Ramos (cell line): Measurements from ENCODE around the gene CALCOCO2.

Experiments used
- in situ Hi-C: fragments of 300-500 bp; cut with MboI; formaldehyde crosslinking; loops from one replicate; pipeline ENCODE4 v1.14.3; 2022; ENCODE audit warnings: low sequenced_read_pairs; ENCODE audit not compliant: unreplicated experiment

The CALCOCO2 gene

GRCh38 chr17:48830840-48831548, at the start of gene CALCOCO2:
TSS of gene CALCOCO2 (plus strand) at chr17:48831035. CDS start at chr17:48841708, 10,673 bp downstream.
- in situ Hi-C loops: no loop called here

- in situ Hi-C loops: no loop called here
Measured at GRCh38 chr17:48787828-48788227, 43.0 kb upstream of the CALCOCO2 start.

- in situ Hi-C loops: loop anchor here (10.0 kb wide), 1 partner anchor 116 kb away; no protein-coding TSS in a partner anchor
Measured at GRCh38 chr17:48790607-48791127, 40.2 kb upstream of the CALCOCO2 start.

- in situ Hi-C loops: loop anchor here (10.0 kb wide), 1 partner anchor 117 kb away; no protein-coding TSS in a partner anchor
Measured at GRCh38 chr17:48791128-48792032, 39.5 kb upstream of the CALCOCO2 start.

GRCh38 chr17:48792033-48792798, 38.6 kb upstream of the CALCOCO2 start:
- in situ Hi-C loops: loop anchor here (10.0 kb wide), 1 partner anchor 117 kb away; no protein-coding TSS in a partner anchor

- in situ Hi-C loops: loop anchor here (10.0 kb wide), 1 partner anchor 121 kb away; no protein-coding TSS in a partner anchor
Measured at GRCh38 chr17:48795444-48796162, 35.2 kb upstream of the CALCOCO2 start.

- in situ Hi-C loops: loop anchor here (10.0 kb wide), 1 partner anchor 121 kb away; no protein-coding TSS in a partner anchor
Measured at GRCh38 chr17:48796163-48796522, 34.7 kb upstream of the CALCOCO2 start.

- in situ Hi-C loops: loop anchor here (10.0 kb wide), 1 partner anchor 124 kb away; no protein-coding TSS in a partner anchor
Measured at GRCh38 chr17:48799069-48799723, 31.6 kb upstream of the CALCOCO2 start.

GRCh38 chr17:48800626-48801217, 30.1 kb upstream of the CALCOCO2 start:
- in situ Hi-C loops: no loop called here

- in situ Hi-C loops: no loop called here
Measured at GRCh38 chr17:48804936-48805411, 25.9 kb upstream of the CALCOCO2 start.

- in situ Hi-C loops: no loop called here
Measured at GRCh38 chr17:48809182-48809581, 21.7 kb upstream of the CALCOCO2 start.

- in situ Hi-C loops: loop anchor here (5.0 kb wide), 1 partner anchor 65 kb away; no protein-coding TSS in a partner anchor
Measured at GRCh38 chr17:48812001-48812400, 18.8 kb upstream of the CALCOCO2 start.

GRCh38 chr17:48814504-48814903, 16.3 kb upstream of the CALCOCO2 start:
- in situ Hi-C loops: loop anchor here (5.0 kb wide), 1 partner anchor 63 kb away; no protein-coding TSS in a partner anchor

GRCh38 chr17:48815311-48815710, 15.5 kb upstream of the CALCOCO2 start:
- in situ Hi-C loops: no loop called here

- in situ Hi-C loops: no loop called here
Measured at GRCh38 chr17:48816438-48816773, 14.4 kb upstream of the CALCOCO2 start.

- in situ Hi-C loops: no loop called here
Measured at GRCh38 chr17:48816774-48817590, 13.9 kb upstream of the CALCOCO2 start, which contains the start of gene TTLL6. TSS of gene TTLL6 (minus strand) at chr17:48817229. CDS start at chr17:48817072, 157 bp downstream.

- in situ Hi-C loops: no loop called here
Measured at GRCh38 chr17:48818361-48818841, 12.4 kb upstream of the CALCOCO2 start.
